Measurements from ENCODE around the gene DLX3. TPM values are rescaled to one million over a fixed set of nuclear protein-coding genes. Genes with fewer than 3 reads are reported as not detected.

DLX3 gene
- total and polyA plus RNA-seq, 8 donors, result 0.68 TPM; not detected in 7

DNA sequence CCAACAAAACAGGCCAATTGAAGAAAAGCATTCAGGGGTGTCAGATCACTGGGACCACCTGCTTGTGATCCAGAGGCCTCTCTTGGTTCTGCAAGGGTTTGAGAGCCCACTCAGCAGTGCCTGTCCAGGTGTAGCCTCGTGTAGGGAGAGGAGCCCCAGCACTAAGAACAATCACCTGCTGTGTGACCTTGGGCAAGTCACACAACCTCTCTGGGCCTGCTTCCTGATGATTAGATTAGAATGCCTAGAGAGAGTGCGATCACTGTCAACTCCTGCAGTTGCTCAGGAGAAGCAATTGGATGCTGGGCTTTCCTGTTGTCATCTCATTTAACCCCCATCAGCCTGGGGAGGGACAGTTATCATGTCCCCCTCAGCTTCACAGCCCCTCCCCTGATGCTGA lies 10.2 kb downstream of the DLX3 start:
- no peak overlapping the region for H3K4me3 ChIP-seq
- H3K36me3 ChIP-seq, result no peaks in the 10 kb centered on the region
- intact Hi-C loops (cut with DNase I; ENCODE audit: low total_unique reads), result no loop called here
- H3K27me3 ChIP-seq, result peaks cover 4 to 91% (median 46%) of the 10 kb centered on the region in 3 donors
- DNase-seq, result no peak
- 50 to 67% (median 60%) methylated on average over 2 of the region's 2 CpGs for WGBS, 5 donors
- no peak overlapping the region for H3K27ac ChIP-seq
- TF ChIP-seq EP300 (IDR thresholded peaks at IDR 0.05), result no peak
- TF ChIP-seq POLR2A (IDR thresholded peaks at IDR 0.05), result no peak
- TF ChIP-seq, protein P1, sequence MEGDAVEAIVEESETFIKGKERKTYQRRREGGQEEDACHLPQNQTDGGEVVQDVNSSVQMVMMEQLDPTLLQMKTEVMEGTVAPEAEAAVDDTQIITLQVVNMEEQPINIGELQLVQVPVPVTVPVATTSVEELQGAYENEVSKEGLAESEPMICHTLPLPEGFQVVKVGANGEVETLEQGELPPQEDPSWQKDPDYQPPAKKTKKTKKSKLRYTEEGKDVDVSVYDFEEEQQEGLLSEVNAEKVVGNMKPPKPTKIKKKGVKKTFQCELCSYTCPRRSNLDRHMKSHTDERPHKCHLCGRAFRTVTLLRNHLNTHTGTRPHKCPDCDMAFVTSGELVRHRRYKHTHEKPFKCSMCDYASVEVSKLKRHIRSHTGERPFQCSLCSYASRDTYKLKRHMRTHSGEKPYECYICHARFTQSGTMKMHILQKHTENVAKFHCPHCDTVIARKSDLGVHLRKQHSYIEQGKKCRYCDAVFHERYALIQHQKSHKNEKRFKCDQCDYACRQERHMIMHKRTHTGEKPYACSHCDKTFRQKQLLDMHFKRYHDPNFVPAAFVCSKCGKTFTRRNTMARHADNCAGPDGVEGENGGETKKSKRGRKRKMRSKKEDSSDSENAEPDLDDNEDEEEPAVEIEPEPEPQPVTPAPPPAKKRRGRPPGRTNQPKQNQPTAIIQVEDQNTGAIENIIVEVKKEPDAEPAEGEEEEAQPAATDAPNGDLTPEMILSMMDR (IDR thresholded peaks at IDR 0.05), result no peak
- TF ChIP-seq POLR2AphosphoS5 (IDR thresholded peaks at IDR 0.05), result no peak
- no peaks in the 10 kb centered on the region for H3K9me3 ChIP-seq
- H3K4me1 ChIP-seq, result peaks cover 0 to 9% (median 3%) of the 10 kb centered on the region in 4 donors

DNA sequence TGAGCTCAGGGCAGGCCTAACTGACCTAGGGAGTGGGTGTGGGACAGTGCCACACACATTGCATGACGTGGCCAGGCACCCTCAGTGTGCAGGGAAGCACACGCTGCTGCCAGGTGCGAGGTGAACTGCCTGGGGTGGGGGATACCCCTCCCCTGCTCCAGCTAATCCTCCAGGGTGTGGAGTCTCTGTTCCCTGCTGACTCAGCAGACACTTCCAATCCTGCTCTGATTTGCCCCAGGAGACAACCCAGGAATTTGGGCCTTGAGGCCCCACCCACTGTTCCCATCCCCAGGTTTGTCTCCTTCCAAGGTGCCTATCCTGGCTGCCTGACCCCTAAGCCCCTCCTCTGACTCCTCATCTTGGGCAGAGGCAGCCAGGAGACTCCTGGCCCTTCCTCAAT lies 10.7 kb downstream of the DLX3 start:
- peaks cover 0 to 9% (median 3%) of the 10 kb centered on the region in 4 donors for H3K4me1 ChIP-seq
- no peaks in the 10 kb centered on the region for H3K36me3 ChIP-seq
- 36 to 67% (median 49%) methylated on average over 2 to 3 of the region's 3 CpGs for WGBS, 5 donors
- DNase-seq, result no peak
- no peak overlapping the region for H3K4me3 ChIP-seq
- H3K9me3 ChIP-seq, result no peaks in the 10 kb centered on the region
- TF ChIP-seq, protein P1 (IDR thresholded peaks at IDR 0.05), result no peak
- TF ChIP-seq EP300 (IDR thresholded peaks at IDR 0.05) (no peak), POLR2A (IDR thresholded peaks at IDR 0.05) (no peak), POLR2AphosphoS5 (IDR thresholded peaks at IDR 0.05) (no peak)
- peaks cover 4 to 90% (median 46%) of the 10 kb centered on the region in 3 donors for H3K27me3 ChIP-seq
- intact Hi-C loops (cut with DNase I; ENCODE audit: low total_unique reads), result no loop called here
- no peak overlapping the region for H3K27ac ChIP-seq

DNA sequence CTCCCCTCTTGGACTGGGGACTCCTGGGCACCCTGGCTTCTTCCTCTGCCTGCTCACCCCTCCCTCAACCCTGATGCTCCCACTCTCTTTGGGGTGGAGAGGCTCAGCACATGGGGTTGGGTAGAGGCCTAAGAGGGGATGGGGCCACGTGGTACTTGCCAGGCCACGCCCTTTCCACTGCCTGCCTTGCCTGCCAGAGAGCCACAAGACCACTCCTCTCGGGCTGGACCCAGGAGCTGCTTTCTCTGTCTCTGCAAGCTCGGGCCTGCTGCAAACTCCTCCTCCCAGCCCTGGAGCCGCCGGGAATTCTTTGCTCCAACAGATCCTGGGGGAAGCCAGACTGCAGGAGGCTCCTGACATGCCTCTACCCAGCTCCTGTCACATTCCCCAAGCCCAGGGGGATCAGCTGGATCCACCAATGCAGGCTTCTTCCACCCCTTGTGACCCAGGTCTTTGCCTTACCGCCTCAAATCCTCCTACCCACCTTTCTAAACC lies 14.3 kb downstream of the DLX3 start:
- no peak overlapping the region for H3K27ac ChIP-seq
- no peak overlapping the region for H3K4me3 ChIP-seq
- TF ChIP-seq, protein P1 (IDR thresholded peaks at IDR 0.05), result no peak
- TF ChIP-seq EP300 (IDR thresholded peaks at IDR 0.05) (no peak), POLR2A (IDR thresholded peaks at IDR 0.05) (no peak), POLR2AphosphoS5 (IDR thresholded peaks at IDR 0.05) (no peak)
- peaks cover 0 to 89% (median 34%) of the 10 kb centered on the region in 3 donors for H3K27me3 ChIP-seq
- H3K9me3 ChIP-seq, result no peaks in the 10 kb centered on the region
- H3K4me1 ChIP-seq, result no peaks in the 10 kb centered on the region
- WGBS, 5 donors, result 25 to 89% (median 35%) methylated on average over 1 to 7 of the region's 7 CpGs
- DNase-seq, result no peak
- H3K36me3 ChIP-seq, result no peaks in the 10 kb centered on the region
- intact Hi-C loops (cut with DNase I; ENCODE audit: low total_unique reads), result no loop called here

DNA sequence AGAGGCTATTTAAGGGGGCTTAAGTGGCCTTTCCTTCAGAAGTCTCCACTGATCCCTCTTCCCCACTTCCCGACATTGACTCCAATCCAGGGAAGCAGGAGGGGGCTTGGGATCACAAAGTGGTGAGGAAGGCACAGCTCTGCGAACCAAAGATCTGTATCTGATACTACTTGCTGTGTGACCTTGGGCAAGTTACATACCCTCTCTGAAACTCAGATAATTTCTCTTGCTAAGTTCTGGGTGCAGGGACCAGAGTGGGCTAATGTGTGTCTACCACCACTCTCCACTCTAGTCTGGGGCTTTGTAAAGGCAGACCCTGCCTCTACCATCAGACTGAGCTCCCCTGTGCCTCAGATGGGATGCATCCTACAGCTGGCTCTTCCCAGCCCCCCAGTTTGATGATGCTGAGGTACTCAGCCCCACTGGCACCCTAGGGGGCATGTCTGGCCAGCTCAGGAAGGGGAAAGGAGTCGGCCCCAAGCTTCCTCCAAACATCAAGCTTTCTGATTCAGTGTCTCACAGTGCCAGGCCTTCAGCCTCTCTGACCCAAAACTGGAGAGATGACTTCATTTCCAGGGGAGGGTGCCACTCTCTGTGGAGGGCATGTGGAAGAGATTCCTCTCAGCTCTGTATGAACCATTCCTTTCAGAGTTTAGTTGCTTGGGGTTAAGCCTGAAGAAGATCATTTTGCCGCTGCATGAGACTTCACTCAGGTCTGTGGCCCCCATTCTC lies 15.1 kb downstream of the DLX3 start:
- no peak for DNase-seq
- H3K4me3 ChIP-seq, result no peak overlapping the region
- no peaks in the 10 kb centered on the region for H3K36me3 ChIP-seq
- intact Hi-C loops (cut with DNase I; ENCODE audit: low total_unique reads), result no loop called here
- TF ChIP-seq POLR2AphosphoS5 (IDR thresholded peaks at IDR 0.05) (no peak), EP300 (IDR thresholded peaks at IDR 0.05) (no peak), POLR2A (IDR thresholded peaks at IDR 0.05) (no peak)
- TF ChIP-seq, protein P1 (IDR thresholded peaks at IDR 0.05), result no peak
- no peaks in the 10 kb centered on the region for H3K4me1 ChIP-seq
- WGBS, 5 donors, result 77 to 93% (median 79%) methylated on average over 3 to 4 of the region's 4 CpGs
- H3K9me3 ChIP-seq, result no peaks in the 10 kb centered on the region
- H3K27ac ChIP-seq, result no peak overlapping the region
- peaks cover 0 to 89% (median 42%) of the 10 kb centered on the region in 3 donors for H3K27me3 ChIP-seq
